IMR-90 (cell line): ENCODE results near the gene BTN3A1. TPM values are rescaled to one million over a fixed set of nuclear protein-coding genes. Genes with fewer than 3 reads are reported as not detected.

Experiments used
- ATAC-seq: fragments of 200-7000 bp; cut with Tn5 transposase; 2 replicates; pipeline ENCODE4 v1.9.1; 2020; ENCODE audit warnings: low read depth, mild to moderate bottlenecking, moderate library complexity
- BruUV-seq: library from RNA; stranded (reverse); fragments of 400-500 nt; replicated peaks from 2 replicates; lab custom pipeline; 2021; lab: Mats Ljungman, UMichigan
- CTCF ChIA-PET: fragments of 300-600 bp; formaldehyde crosslinking; extraction: SDS; loops from one replicate; lab custom pipeline; 2021; ENCODE audit warnings: antibody characterized with exemption; lab: Yijun Ruan, JAX
- POLR2A ChIA-PET: fragments of 300-600 bp; sonication (Branson Sonifier 250); formaldehyde crosslinking; loops from one replicate; lab custom pipeline; 2022; ENCODE audit warnings: antibody characterized with exemption; ENCODE audit not compliant: unreplicated experiment; lab: Charles Lee
- DNase-seq: peaks from one replicate; pipeline ENCODE4 v3.0.0; 2013
- H2AFZ ChIP-seq: replicated peaks from 2 replicates; pipeline ENCODE3; 2013; ENCODE audit warnings: low read length, mild to moderate bottlenecking; ENCODE audit not compliant: poor library complexity
- H2AK5ac ChIP-seq: 2 replicates; pipeline ENCODE4 v1.6.1; 2013; ENCODE audit warnings: low read depth, low read length, inconsistent platforms
- H2AK9ac ChIP-seq: replicated peaks from 2 replicates; pipeline ENCODE3; 2013; ENCODE audit warnings: mild to moderate bottlenecking, low read depth, low read length, moderate library complexity; ENCODE audit not compliant: poor library complexity
- H2BK120ac ChIP-seq: 2 replicates; pipeline ENCODE4 v1.6.1; 2013; ENCODE audit warnings: low read depth, low read length, inconsistent platforms
- H2BK15ac ChIP-seq: 3 replicates; pipeline ENCODE4 v1.6.1; 2013; ENCODE audit warnings: low read depth, low read length, inconsistent platforms
- H2BK20ac ChIP-seq: 2 replicates; pipeline ENCODE4 v1.6.1; 2013; ENCODE audit warnings: low read depth, mild to moderate bottlenecking, inconsistent platforms, low read length, moderate library complexity
- H2BK5ac ChIP-seq: 2 replicates; pipeline ENCODE4 v1.6.1; 2013; ENCODE audit warnings: mild to moderate bottlenecking, low read depth, low read length, inconsistent platforms; ENCODE audit not compliant: poor library complexity, severe bottlenecking
- H3K14ac ChIP-seq: replicated peaks from 2 replicates; pipeline ENCODE4 v1.6.1; 2013; ENCODE audit warnings: low read depth, low read length, inconsistent platforms
- H3K18ac ChIP-seq: 2 replicates; pipeline ENCODE4 v1.6.1; 2013; ENCODE audit warnings: low read depth, low read length, control low read depth
- H3K23ac ChIP-seq: 2 replicates; pipeline ENCODE4 v1.6.1; 2013; ENCODE audit warnings: low read depth, low read length, inconsistent platforms
- H3K27ac ChIP-seq: 2 replicates; pipeline ENCODE4 v1.5.1; 2013; ENCODE audit warnings: mild to moderate bottlenecking, control low read depth, low read length; ENCODE audit not compliant: insufficient read depth
- H3K27me3 ChIP-seq: 2 replicates; pipeline ENCODE4 v1.6.1; 2013; ENCODE audit warnings: low read length; ENCODE audit not compliant: control insufficient read depth, insufficient read depth
- H3K36me3 ChIP-seq: 2 replicates; pipeline ENCODE4 v1.6.1; 2013; ENCODE audit warnings: low read length, mixed read lengths; ENCODE audit not compliant: control insufficient read depth, insufficient read depth
- H3K4ac ChIP-seq: 2 replicates; pipeline ENCODE4 v1.6.1; 2013; ENCODE audit warnings: low read depth, low read length, inconsistent platforms
- H3K4me1 ChIP-seq: 2 replicates; pipeline ENCODE4 v1.6.1; 2013; ENCODE audit warnings: low read length, mixed read lengths; ENCODE audit not compliant: control insufficient read depth, insufficient read depth
- H3K4me2 ChIP-seq: 2 replicates; pipeline ENCODE4 v1.6.1; 2013; ENCODE audit warnings: low read depth, mild to moderate bottlenecking, control low read depth, low read length, moderate library complexity
- H3K4me3 ChIP-seq: 2 replicates; pipeline ENCODE4 v1.5.1; 2013; ENCODE audit warnings: low read depth, mild to moderate bottlenecking, control low read depth, low read length, moderate library complexity; ENCODE audit not compliant: insufficient read depth
- H3K56ac ChIP-seq: 2 replicates; pipeline ENCODE4 v1.6.1; 2013; ENCODE audit warnings: low read length, inconsistent platforms; ENCODE audit not compliant: insufficient read depth; ENCODE audit errors: extremely low read depth
- H3K79me1 ChIP-seq, 2 experiments: 2 replicates each; pipeline ENCODE4 v1.6.1; 2013; ENCODE audit warnings: low read length in 2 of 2, inconsistent platforms in 1 of 2, low read depth in 1 of 2
- H3K9ac ChIP-seq: 2 replicates; pipeline ENCODE4 v1.6.1; 2013; ENCODE audit warnings: low read depth, low read length, control low read depth
- H3K9me1 ChIP-seq: 2 replicates; pipeline ENCODE4 v1.6.1; 2013; ENCODE audit warnings: low read length, inconsistent platforms; ENCODE audit not compliant: insufficient read depth
- H3K9me3 ChIP-seq: 2 replicates; pipeline ENCODE4 v1.6.1; 2013; ENCODE audit warnings: low read length; ENCODE audit not compliant: control insufficient read depth, insufficient read depth
- H4K20me1 ChIP-seq: 2 replicates; pipeline ENCODE4 v1.6.1; 2013; ENCODE audit warnings: low read length, inconsistent platforms; ENCODE audit not compliant: insufficient read depth
- H4K5ac ChIP-seq: 2 replicates; pipeline ENCODE4 v1.6.1; 2013; ENCODE audit warnings: mild to moderate bottlenecking, low read depth, low read length, control low read depth
- H4K8ac ChIP-seq, 2 experiments: 2 replicates each; pipeline ENCODE4 v1.6.1; 2013; ENCODE audit warnings: low read depth in 2 of 2, low read length in 2 of 2, control low read depth in 1 of 2, inconsistent platforms in 1 of 2
- H4K91ac ChIP-seq: 2 replicates; pipeline ENCODE4 v1.6.1; 2013; ENCODE audit warnings: low read depth, low read length, inconsistent platforms; ENCODE audit not compliant: insufficient read depth
- BHLHE40 ChIP-seq: fragments of 150-350 bp; IDR thresholded peaks from 2 replicates; pipeline ENCODE4 v1.6.1; 2016; ENCODE audit warnings: mild to moderate bottlenecking, low read depth, low read length
- FOS ChIP-seq: fragments of 150-350 bp; IDR thresholded peaks from 2 replicates; pipeline ENCODE4 v1.6.1; 2016; ENCODE audit warnings: low read depth, low read length
- MAFK ChIP-seq: IDR thresholded peaks from 2 replicates; pipeline ENCODE4 v1.6.1; 2012; ENCODE audit warnings: low read depth, low read length, improper control_type of control experiment
- MAZ ChIP-seq: IDR thresholded peaks from 2 replicates; pipeline ENCODE4 v1.6.1; 2012; ENCODE audit warnings: low read depth, mild to moderate bottlenecking, low read length, improper control_type of control experiment, moderate library complexity, borderline replicate concordance
- RAD21 ChIP-seq: IDR thresholded peaks from 2 replicates; pipeline ENCODE4 v1.6.1; 2012; ENCODE audit warnings: low read length, improper control_type of control experiment
- WGBS, 2 experiments: methylation state at CpG; one replicate each; pipeline versions ENCODE4 v1.1.5 to v1.1.7; 2013; ENCODE audit warnings: missing lambda C conversion rate in 2 of 2; ENCODE audit not compliant: insufficient read length in 1 of 2; ENCODE audit errors: extremely low coverage in 2 of 2; 5-methylcytosine and 5-hydroxymethylcytosine counted together
- dilution Hi-C: fragments of 300-500 bp; cut with HindIII; formaldehyde crosslinking; loops from one replicate; pipeline ENCODE4 v1.14.3; 2018; ENCODE audit warnings: low sequenced_read_pairs; ENCODE audit not compliant: unreplicated experiment
- in situ Hi-C: fragments of 300-500 bp; cut with MboI; formaldehyde crosslinking; loops from 3 replicates; pipeline ENCODE4 v1.14.3; 2019; ENCODE audit warnings: low sequenced_read_pairs, inconsistent platforms, mixed read lengths
- intact Hi-C: fragments of 100-400 bp; cut with micrococcal nuclease; formaldehyde crosslinking; loops from 2 replicates; pipeline ENCODE4 v1.10.0; 2022
- polyA plus RNA-seq, 3 experiments: library from polyadenylated mRNA; depleted of rRNA; stranded (reverse); fragments of >200 nt; gene quantifications; 2 replicates each; pipeline ENCODE4 v1.2.3, GENCODE V29; 2012; ENCODE audit warnings: low replicate concordance in 1 of 3
- total RNA-seq: library from RNA; depleted of rRNA; stranded (reverse); fragments of >200 nt; gene quantifications from 2 replicates; pipeline ENCODE4 v1.2.3, GENCODE V29; 2012

The BTN3A1 gene
- total and polyA plus RNA-seq, 2 of the 4 experiments (the other 2 are of a cell fraction) = 14.4 to 16.5 TPM

DNA sequence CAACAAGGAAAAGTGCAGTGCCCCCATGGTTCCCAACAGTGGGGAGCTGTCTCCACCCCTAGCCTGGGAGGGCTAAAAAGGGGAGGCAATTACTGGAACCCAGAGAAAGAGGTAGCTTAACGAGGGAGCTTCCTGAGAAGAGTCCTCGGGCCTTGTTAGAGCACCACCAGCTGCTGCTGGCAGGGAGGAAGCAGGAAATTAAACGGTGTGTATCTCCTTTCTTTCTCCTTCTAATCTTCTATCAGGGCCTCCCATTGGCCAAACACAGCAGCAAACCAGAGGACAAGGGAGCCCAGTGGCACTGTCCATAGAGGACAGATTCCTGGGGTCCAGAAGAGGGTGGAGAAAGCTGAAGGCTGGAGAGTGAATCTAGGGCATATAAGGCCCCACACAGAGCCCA, 26.8 kb upstream of the BTN3A1 start:
- Histone ChIP-seq H2BK15ac (no peak overlapping the region), H3K23ac (no peak overlapping the region), H4K8ac (no peak overlapping the region), H3K27ac (no peak overlapping the region), H4K20me1 (no peaks in the 10 kb centered on the region), H2BK5ac (no peak overlapping the region), H2BK120ac (no peak overlapping the region), H3K4me1 (no peaks in the 10 kb centered on the region), H3K4me3 (no peak overlapping the region), H4K91ac (no peak overlapping the region), H3K18ac (no peak overlapping the region), H3K79me1 (no peaks in the 10 kb centered on the region), H2AK5ac (no peak overlapping the region), H2AFZ (no peak overlapping the region), H3K36me3 (peaks cover 5% of the 10 kb centered on the region; the same call in 1 of the 2 replicates), H3K9me1 (peaks cover 8% of the 10 kb centered on the region; the same call in 1 of the 2 replicates), H3K4ac (no peak overlapping the region), H3K27me3 (no peaks in the 10 kb centered on the region), H3K4me2 (no peak overlapping the region), H2BK20ac (no peak overlapping the region), H3K56ac (no peak overlapping the region), H3K9me3 (no peaks in the 10 kb centered on the region), H2AK9ac (no peak overlapping the region), H3K14ac (no peak overlapping the region), H3K9ac (no peak overlapping the region), H4K5ac (no peak overlapping the region)
- no peak for DNase-seq
- dilution Hi-C loops = no loop called here
- no CpG with 5 or more reads among the region's 3 CpGs for WGBS, 2 experiments
- CTCF ChIA-PET = no interaction called here
- ATAC-seq = no peak
- intact Hi-C loops = no loop called here
- POLR2A ChIA-PET = no interaction called here
- in situ Hi-C loops = no loop called here
- no TSS peak for BruUV-seq
- TF ChIP-seq RAD21 = no peak
- TF ChIP-seq MAFK = no peak
- TF ChIP-seq BHLHE40 = no peak
- TF ChIP-seq FOS = no peak
- TF ChIP-seq MAZ = no peak
